ENCODE data around the gene EIF5B.
A peak's percentile ranks its signal among the peaks of the same experiment; 100 is the strongest.

DNA sequence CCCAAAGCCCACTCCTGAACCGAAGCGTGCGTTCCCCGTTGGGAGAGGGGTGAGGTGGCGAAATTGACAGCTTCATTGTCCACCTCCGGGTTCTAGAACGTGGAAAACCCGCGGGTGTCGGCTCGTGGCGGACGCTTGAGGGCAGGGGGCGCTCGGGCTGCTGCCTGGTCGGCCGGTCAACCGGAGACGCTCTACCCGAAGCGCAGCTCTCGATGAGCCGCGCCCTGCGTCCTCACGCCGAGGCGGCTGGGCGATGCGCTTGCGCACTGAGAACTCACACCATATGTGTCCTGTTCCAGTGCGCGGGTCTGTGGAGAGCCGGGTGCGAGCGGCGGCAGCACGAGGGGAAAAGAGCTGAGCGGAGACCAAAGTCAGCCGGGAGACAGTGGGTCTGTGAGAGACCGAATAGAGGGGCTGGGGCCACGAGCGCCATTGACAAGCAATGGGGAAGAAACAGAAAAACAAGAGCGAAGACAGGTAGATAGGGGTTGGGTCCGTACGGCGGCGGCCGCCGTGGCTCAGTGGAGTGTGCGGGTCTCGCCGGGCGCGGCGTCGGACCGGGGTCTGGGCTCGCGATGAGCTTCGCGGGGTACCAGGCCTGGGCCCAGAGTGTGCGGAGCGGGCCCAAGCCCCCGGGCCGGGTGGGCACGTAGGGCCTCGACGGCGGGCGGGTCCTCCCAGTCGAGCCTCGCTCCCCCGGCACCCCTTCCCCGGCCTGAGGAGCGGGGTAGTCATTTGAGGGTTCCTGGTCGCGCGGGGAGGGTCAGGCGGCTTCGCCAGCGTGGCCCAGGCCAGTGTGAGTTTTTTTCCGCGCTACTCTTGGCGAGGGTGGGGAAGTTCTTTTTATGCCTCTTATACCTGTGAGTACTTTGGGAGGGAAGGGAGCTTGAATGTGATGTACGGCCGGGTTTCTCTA is at the start of gene EIF5B:
- TF ChIP-seq, protein P1, sequence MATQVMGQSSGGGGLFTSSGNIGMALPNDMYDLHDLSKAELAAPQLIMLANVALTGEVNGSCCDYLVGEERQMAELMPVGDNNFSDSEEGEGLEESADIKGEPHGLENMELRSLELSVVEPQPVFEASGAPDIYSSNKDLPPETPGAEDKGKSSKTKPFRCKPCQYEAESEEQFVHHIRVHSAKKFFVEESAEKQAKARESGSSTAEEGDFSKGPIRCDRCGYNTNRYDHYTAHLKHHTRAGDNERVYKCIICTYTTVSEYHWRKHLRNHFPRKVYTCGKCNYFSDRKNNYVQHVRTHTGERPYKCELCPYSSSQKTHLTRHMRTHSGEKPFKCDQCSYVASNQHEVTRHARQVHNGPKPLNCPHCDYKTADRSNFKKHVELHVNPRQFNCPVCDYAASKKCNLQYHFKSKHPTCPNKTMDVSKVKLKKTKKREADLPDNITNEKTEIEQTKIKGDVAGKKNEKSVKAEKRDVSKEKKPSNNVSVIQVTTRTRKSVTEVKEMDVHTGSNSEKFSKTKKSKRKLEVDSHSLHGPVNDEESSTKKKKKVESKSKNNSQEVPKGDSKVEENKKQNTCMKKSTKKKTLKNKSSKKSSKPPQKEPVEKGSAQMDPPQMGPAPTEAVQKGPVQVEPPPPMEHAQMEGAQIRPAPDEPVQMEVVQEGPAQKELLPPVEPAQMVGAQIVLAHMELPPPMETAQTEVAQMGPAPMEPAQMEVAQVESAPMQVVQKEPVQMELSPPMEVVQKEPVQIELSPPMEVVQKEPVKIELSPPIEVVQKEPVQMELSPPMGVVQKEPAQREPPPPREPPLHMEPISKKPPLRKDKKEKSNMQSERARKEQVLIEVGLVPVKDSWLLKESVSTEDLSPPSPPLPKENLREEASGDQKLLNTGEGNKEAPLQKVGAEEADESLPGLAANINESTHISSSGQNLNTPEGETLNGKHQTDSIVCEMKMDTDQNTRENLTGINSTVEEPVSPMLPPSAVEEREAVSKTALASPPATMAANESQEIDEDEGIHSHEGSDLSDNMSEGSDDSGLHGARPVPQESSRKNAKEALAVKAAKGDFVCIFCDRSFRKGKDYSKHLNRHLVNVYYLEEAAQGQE (IDR thresholded peaks at IDR 0.05; ENCODE audit: low read depth) = no peak
- TF ChIP-seq USF1 (IDR thresholded peaks at IDR 0.05) = peak; percentile 24; the same call in 1 of the 2 replicates
- no peak for TF ChIP-seq ZBTB7A (IDR thresholded peaks at IDR 0.05; ENCODE audit: low read depth)
- TF ChIP-seq YY1 (IDR thresholded peaks at IDR 0.05; ENCODE audit: low read depth) = peak; percentile 63; the same call in 1 of the 2 replicates
- TF ChIP-seq EP300 (IDR thresholded peaks at IDR 0.05; ENCODE audit: borderline replicate concordance) = 0 out of 2 replicates have a peak, but pooled peaks have one; percentile 15
- TF ChIP-seq, protein P2, sequence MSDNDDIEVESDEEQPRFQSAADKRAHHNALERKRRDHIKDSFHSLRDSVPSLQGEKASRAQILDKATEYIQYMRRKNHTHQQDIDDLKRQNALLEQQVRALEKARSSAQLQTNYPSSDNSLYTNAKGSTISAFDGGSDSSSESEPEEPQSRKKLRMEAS (IDR thresholded peaks at IDR 0.05) = no peak; the same call in none of the 2 replicates
- TF ChIP-seq TCF12 (IDR thresholded peaks at IDR 0.05; ENCODE audit: low read depth) = peak; percentile 33; the same call in 1 of the 2 replicates
- TF ChIP-seq CEBPB (IDR thresholded peaks at IDR 0.05) = no peak; the same call in 1 of the 2 replicates

Measured in Ishikawa (cell line).